Activated naive CD4-positive, alpha-beta T cell treated with anti-CD3 and anti-CD28 coated beads for 36 hours (primary cell): ENCODE results near the gene RAD9A. TPM values are rescaled to one million over a fixed set of nuclear protein-coding genes. Genes with fewer than 3 reads are reported as not detected.

Source experiments
- CTCF ChIA-PET: fragments of 350-600 bp; sonication (Branson Sonifier 250); formaldehyde crosslinking; loops from one replicate; lab custom pipeline; 2021; ENCODE audit warnings: antibody characterized with exemption; lab: Charles Lee
- DNase-seq: peaks from one replicate; pipeline ENCODE4 v3.0.0-alpha.2; 2020
- H3K27ac Mint-ChIP-seq: one replicate; pipeline ENCODE4 v1.8.0; 2021; ENCODE audit warnings: mild to moderate bottlenecking, mixed read lengths
- H3K27me3 Mint-ChIP-seq: one replicate; pipeline ENCODE4 v1.8.0; 2021; ENCODE audit warnings: low read depth, mixed read lengths
- H3K36me3 Mint-ChIP-seq: one replicate; pipeline ENCODE4 v1.8.0; 2021; ENCODE audit warnings: low read depth, mixed read lengths
- H3K4me1 Mint-ChIP-seq: one replicate; pipeline ENCODE4 v1.8.0; 2021; ENCODE audit warnings: low read depth, mixed read lengths
- H3K4me3 Mint-ChIP-seq: one replicate; pipeline ENCODE4 v1.8.0; 2021; ENCODE audit warnings: mild to moderate bottlenecking, moderate library complexity, mixed read lengths
- H3K9me3 Mint-ChIP-seq: one replicate; pipeline ENCODE4 v1.8.0; 2021; ENCODE audit warnings: mixed read lengths
- intact Hi-C: fragments of 100-400 bp; cut with micrococcal nuclease; formaldehyde crosslinking; loops from one replicate; pipeline ENCODE4 v1.15.1; 2023
- total RNA-seq, 2 experiments: library from RNA; stranded (reverse); gene quantifications; one replicate each; pipeline ENCODE4 v1.2.3, GENCODE V29; 2021

RAD9A gene
- total RNA-seq, 2 experiments from 2014 or later = 29.5 to 30.7 TPM

GRCh38 chr11:67371911-67372320 lies 19.9 kb upstream of the RAD9A start:
- H3K27ac Mint-ChIP-seq = no peak overlapping the region
- CTCF ChIA-PET = interaction anchor here (1.5 to 19.4 kb wide), 3 partner anchors 10 to 26 kb away, joined by 7 to 636 read pairs (median 38); partner anchors contain the start of gene POLD4
- no peaks in the 10 kb centered on the region for H3K9me3 Mint-ChIP-seq
- H3K4me1 Mint-ChIP-seq = peaks cover 23% of the 10 kb centered on the region
- DNase-seq = no peak
- intact Hi-C loops = no loop called here
- peak overlapping the region; percentile 53 for H3K4me3 Mint-ChIP-seq
- H3K36me3 Mint-ChIP-seq = no peaks in the 10 kb centered on the region
- peaks cover 26% of the 10 kb centered on the region for H3K27me3 Mint-ChIP-seq

GRCh38 chr11:67372321-67372992 lies 19.3 kb upstream of the RAD9A start:
- Mint-ChIP-seq H3K4me1 (peaks cover 23% of the 10 kb centered on the region), H3K27ac (no peak overlapping the region), H3K27me3 (peaks cover 28% of the 10 kb centered on the region), H3K9me3 (no peaks in the 10 kb centered on the region), H3K36me3 (no peaks in the 10 kb centered on the region), H3K4me3 (no peak overlapping the region)
- CTCF ChIA-PET = interaction anchor here (1.5 to 19.4 kb wide), 3 partner anchors 9 to 27 kb away, joined by 7 to 636 read pairs (median 38); partner anchors contain the start of gene POLD4
- intact Hi-C loops = no loop called here
- DNase-seq = no peak

GRCh38 chr11:67372993-67373647 lies 18.7 kb upstream of the RAD9A start, which contains the start of gene CLCF1:
Gene CLCF1, minus strand, starts transcription at chr11:67373598. Its CDS starts 59 bp downstream, at chr11:67373539.
- DNase-seq = peak; percentile 36
- no peak within 1 kb of the TSS for H3K27ac Mint-ChIP-seq
- no peaks in the 10 kb centered on the region for H3K36me3 Mint-ChIP-seq
- peaks cover 23% of the 10 kb centered on the region for H3K4me1 Mint-ChIP-seq
- CTCF ChIA-PET = interaction anchor here (0.8 to 19.4 kb wide), 6 partner anchors 8 to 111 kb away, joined by 3 to 636 read pairs (median 7); partner anchors contain the start of gene POLD4
- intact Hi-C loops = no loop called here
- H3K9me3 Mint-ChIP-seq = no peaks in the 10 kb centered on the region
- peak within 1 kb of the TSS; percentile 73 for H3K4me3 Mint-ChIP-seq
- peaks cover 28% of the 10 kb centered on the region for H3K27me3 Mint-ChIP-seq

- peak overlapping the region; percentile 73 for H3K4me3 Mint-ChIP-seq
- no peaks in the 10 kb centered on the region for H3K9me3 Mint-ChIP-seq
- H3K4me1 Mint-ChIP-seq = peaks cover 23% of the 10 kb centered on the region
- DNase-seq = peak; percentile 63
- no peaks in the 10 kb centered on the region for H3K36me3 Mint-ChIP-seq
- peaks cover 28% of the 10 kb centered on the region for H3K27me3 Mint-ChIP-seq
- CTCF ChIA-PET = interaction anchor here (0.6 to 19.4 kb wide), 7 partner anchors 8 to 112 kb away, joined by 3 to 636 read pairs (median 4); partner anchors contain the start of gene POLD4
- intact Hi-C loops = no loop called here
- no peak overlapping the region for H3K27ac Mint-ChIP-seq
Observed at GRCh38 chr11:67373648-67374570, 17.9 kb upstream of the RAD9A start.

GRCh38 chr11:67374571-67375281 lies 17.1 kb upstream of the RAD9A start:
- H3K27me3 Mint-ChIP-seq = peaks cover 28% of the 10 kb centered on the region
- H3K36me3 Mint-ChIP-seq = no peaks in the 10 kb centered on the region
- no peak overlapping the region for H3K4me3 Mint-ChIP-seq
- H3K4me1 Mint-ChIP-seq = peaks cover 23% of the 10 kb centered on the region
- CTCF ChIA-PET = interaction anchor here (0.6 to 19.4 kb wide), 7 partner anchors 7 to 113 kb away, joined by 3 to 636 read pairs (median 10); partner anchors contain the start of gene POLD4
- intact Hi-C loops = no loop called here
- DNase-seq = no peak
- no peak overlapping the region for H3K27ac Mint-ChIP-seq
- no peaks in the 10 kb centered on the region for H3K9me3 Mint-ChIP-seq

GRCh38 chr11:67375320-67376055 lies 16.3 kb upstream of the RAD9A start:
- Mint-ChIP-seq H3K4me1 (peaks cover 23% of the 10 kb centered on the region), H3K27me3 (peaks cover 26% of the 10 kb centered on the region), H3K9me3 (no peaks in the 10 kb centered on the region), H3K36me3 (no peaks in the 10 kb centered on the region), H3K27ac (no peak overlapping the region), H3K4me3 (no peak overlapping the region)
- intact Hi-C loops = no loop called here
- DNase-seq = no peak
- CTCF ChIA-PET = interaction anchor here (2.9 to 19.4 kb wide), 2 partner anchors 18 to 30 kb away, joined by 26 to 636 read pairs; partner anchors contain the start of gene POLD4

GRCh38 chr11:67376063-67376820 lies 15.5 kb upstream of the RAD9A start:
- no peak overlapping the region for H3K27ac Mint-ChIP-seq

GRCh38 chr11:67376873-67377808 lies 14.6 kb upstream of the RAD9A start:
- H3K4me1 Mint-ChIP-seq = peaks cover 14% of the 10 kb centered on the region
- CTCF ChIA-PET = interaction anchor here (0.8 to 19.4 kb wide), 4 partner anchors 8 to 32 kb away, joined by 3 to 636 read pairs (median 16); partner anchors contain the start of gene POLD4
- no peak overlapping the region for H3K27ac Mint-ChIP-seq
- no peak for DNase-seq
- H3K4me3 Mint-ChIP-seq = no peak overlapping the region
- no peaks in the 10 kb centered on the region for H3K36me3 Mint-ChIP-seq
- H3K9me3 Mint-ChIP-seq = no peaks in the 10 kb centered on the region
- intact Hi-C loops = no loop called here
- peaks cover 15% of the 10 kb centered on the region for H3K27me3 Mint-ChIP-seq

More at GRCh38 chr11:67376063-67376820, 15.5 kb upstream of the RAD9A start:
- no peak for DNase-seq
- CTCF ChIA-PET = interaction anchor here (2.9 to 19.4 kb wide), 2 partner anchors 19 to 31 kb away, joined by 26 to 636 read pairs; partner anchors contain the start of gene POLD4
- no peaks in the 10 kb centered on the region for H3K9me3 Mint-ChIP-seq
- peaks cover 21% of the 10 kb centered on the region for H3K4me1 Mint-ChIP-seq
- H3K36me3 Mint-ChIP-seq = no peaks in the 10 kb centered on the region
- peaks cover 23% of the 10 kb centered on the region for H3K27me3 Mint-ChIP-seq
- H3K4me3 Mint-ChIP-seq = no peak overlapping the region
- intact Hi-C loops = no loop called here

- CTCF ChIA-PET = interaction anchor here (0.8 to 19.4 kb wide), 5 partner anchors 9 to 35 kb away, joined by 3 to 636 read pairs (median 3); partner anchors contain the start of gene POLD4
- H3K4me1 Mint-ChIP-seq = peaks cover 15% of the 10 kb centered on the region
- H3K36me3 Mint-ChIP-seq = no peaks in the 10 kb centered on the region
- DNase-seq = no peak
- no peak overlapping the region for H3K27ac Mint-ChIP-seq
- peaks cover 17% of the 10 kb centered on the region for H3K27me3 Mint-ChIP-seq
- intact Hi-C loops = no loop called here
- H3K9me3 Mint-ChIP-seq = no peaks in the 10 kb centered on the region
- H3K4me3 Mint-ChIP-seq = no peak overlapping the region
Observed at GRCh38 chr11:67378544-67378943, 13.2 kb upstream of the RAD9A start.
